ENCODE data around the gene TIMM10B.

TIMM10B gene

GRCh38 chr11:6526411-6527135 lies 45.3 kb downstream of the TIMM10B start:
- Histone ChIP-seq H4K20me1 (ENCODE audit: insufficient read depth) (no peaks in the 10 kb centered on the region), H3K9ac (no peak overlapping the region), H3K36me3 (ENCODE audit: insufficient read depth) (no peaks in the 10 kb centered on the region), H3K27me3 (ENCODE audit: insufficient read depth, low read depth) (peaks cover 40% of the 10 kb centered on the region; the same call in 1 of the 2 replicates), H3K4me3 (IDR thresholded peaks at IDR 0.05; ENCODE audit: insufficient read depth, low read depth, low read length) (no peak overlapping the region), H3K27ac (no peak overlapping the region), H3K4me2 (peak overlapping the region; percentile 40; the same call in 1 of the 2 replicates), H2AFZ (ENCODE audit: low read depth) (no peak overlapping the region), H3K4me1 (ENCODE audit: low read depth, poor library complexity, severe bottlenecking) (peaks cover 15% of the 10 kb centered on the region), H3K79me2 (ENCODE audit: insufficient read depth, low read depth) (no peaks in the 10 kb centered on the region)
- TF ChIP-seq CTCF (conservative IDR thresholded peaks at IDR 0.05; ENCODE audit: low read depth, low read length): no peak

GRCh38 chr11:6529266-6529665 lies 48.0 kb downstream of the TIMM10B start:
- Histone ChIP-seq H3K9ac (no peak overlapping the region), H3K4me1 (ENCODE audit: low read depth, poor library complexity, severe bottlenecking) (peaks cover 15% of the 10 kb centered on the region), H4K20me1 (ENCODE audit: insufficient read depth) (no peaks in the 10 kb centered on the region), H3K4me2 (no peak overlapping the region), H3K27ac (no peak overlapping the region), H3K79me2 (ENCODE audit: insufficient read depth, low read depth) (no peaks in the 10 kb centered on the region), H3K27me3 (ENCODE audit: insufficient read depth, low read depth) (peaks cover 36% of the 10 kb centered on the region; the same call in 1 of the 2 replicates), H2AFZ (ENCODE audit: low read depth) (no peak overlapping the region), H3K4me3 (IDR thresholded peaks at IDR 0.05; ENCODE audit: insufficient read depth, low read depth, low read length) (no peak overlapping the region), H3K36me3 (ENCODE audit: insufficient read depth) (no peaks in the 10 kb centered on the region)
- TF ChIP-seq CTCF (conservative IDR thresholded peaks at IDR 0.05; ENCODE audit: low read depth, low read length): no peak

- Histone ChIP-seq H2AFZ (ENCODE audit: low read depth) (no peak overlapping the region), H3K79me2 (ENCODE audit: insufficient read depth, low read depth) (no peaks in the 10 kb centered on the region), H3K27me3 (ENCODE audit: insufficient read depth, low read depth) (peaks cover 21% of the 10 kb centered on the region; the same call in 1 of the 2 replicates), H3K9ac (no peak overlapping the region), H3K27ac (no peak overlapping the region), H4K20me1 (ENCODE audit: insufficient read depth) (no peaks in the 10 kb centered on the region), H3K4me3 (IDR thresholded peaks at IDR 0.05; ENCODE audit: insufficient read depth, low read depth, low read length) (no peak overlapping the region), H3K4me1 (ENCODE audit: low read depth, poor library complexity, severe bottlenecking) (peaks cover 13% of the 10 kb centered on the region), H3K36me3 (ENCODE audit: insufficient read depth) (no peaks in the 10 kb centered on the region), H3K4me2 (no peak overlapping the region)
- TF ChIP-seq CTCF (conservative IDR thresholded peaks at IDR 0.05; ENCODE audit: low read depth, low read length): no peak
These were observed 49.5 kb downstream of the TIMM10B start for GRCh38 chr11:6530848-6531247.

GRCh38 chr11:6531267-6531752 lies 50.0 kb downstream of the TIMM10B start:
- H3K4me3 ChIP-seq (IDR thresholded peaks at IDR 0.05; ENCODE audit: insufficient read depth, low read depth, low read length): no peak overlapping the region
- TF ChIP-seq CTCF (conservative IDR thresholded peaks at IDR 0.05; ENCODE audit: low read depth, low read length): peak; percentile 86

More at GRCh38 chr11:6531267-6531752, 50.0 kb downstream of the TIMM10B start:
- Histone ChIP-seq H3K79me2 (ENCODE audit: insufficient read depth, low read depth) (no peaks in the 10 kb centered on the region), H3K4me2 (no peak overlapping the region), H4K20me1 (ENCODE audit: insufficient read depth) (no peaks in the 10 kb centered on the region), H3K9ac (no peak overlapping the region), H3K27me3 (ENCODE audit: insufficient read depth, low read depth) (peaks cover 21% of the 10 kb centered on the region; the same call in 1 of the 2 replicates), H3K27ac (no peak overlapping the region), H3K4me1 (ENCODE audit: low read depth, poor library complexity, severe bottlenecking) (peaks cover 9% of the 10 kb centered on the region), H3K36me3 (ENCODE audit: insufficient read depth) (no peaks in the 10 kb centered on the region), H2AFZ (ENCODE audit: low read depth) (no peak overlapping the region)

Measured in KMS-11 (cell line).